Measurements from ENCODE around the gene DCDC2B.
A peak's percentile ranks its signal among the peaks of the same experiment; 100 is the strongest.

The DCDC2B gene

GRCh38 chr1:32181065-32181464 is 27.8 kb upstream of the DCDC2B start:
- no peaks in the 10 kb centered on the region for H3K27me3 ChIP-seq (ENCODE audit: low read length)
- no peaks in the 10 kb centered on the region for H3K9me2 ChIP-seq (replicated peaks; ENCODE audit: insufficient read depth, low read length)
- H4K20me1 ChIP-seq (ENCODE audit: low read depth, low read length) = peaks cover 4% of the 10 kb centered on the region; the same call in 1 of the 2 replicates
- peak overlapping the region; percentile 90 for H3K9ac ChIP-seq (ENCODE audit: low read length)
- H2AFZ ChIP-seq (ENCODE audit: low read depth, low read length, severe bottlenecking) = no peak overlapping the region
- H3K36me3 ChIP-seq (ENCODE audit: low read length) = peaks cover 15% of the 10 kb centered on the region
- no peaks in the 10 kb centered on the region for H3K9me3 ChIP-seq (ENCODE audit: insufficient read depth, low read length)
- peak overlapping the region; percentile 89 for H3K4me2 ChIP-seq (ENCODE audit: low read depth, low read length, poor library complexity, severe bottlenecking)
- H3K79me2 ChIP-seq (ENCODE audit: insufficient read depth, low read length) = peaks cover 53% of the 10 kb centered on the region
- peak overlapping the region; percentile 69 for H3K27ac ChIP-seq (ENCODE audit: low read depth, low read length)
- TF ChIP-seq CTCF (IDR thresholded peaks at IDR 0.05; ENCODE audit: insufficient read depth, low read length, poor library complexity, severe bottlenecking) (no peak), EZH2phosphoT487 (conservative IDR thresholded peaks at IDR 0.05; ENCODE audit: low read length) (no peak)
- H3K4me3 ChIP-seq (ENCODE audit: insufficient read depth, low read length, poor library complexity, severe bottlenecking) = peak overlapping the region; percentile 89
- H3F3A ChIP-seq (ENCODE audit: insufficient read depth) = peaks cover 30% of the 10 kb centered on the region

- Histone ChIP-seq H3K4me2 (ENCODE audit: low read depth, low read length, poor library complexity, severe bottlenecking) (peak overlapping the region; percentile 89), H3K9ac (ENCODE audit: low read length) (peak overlapping the region; percentile 90; the same call in 1 of the 2 replicates), H2AFZ (ENCODE audit: low read depth, low read length, severe bottlenecking) (no peak overlapping the region), H3K9me2 (replicated peaks; ENCODE audit: insufficient read depth, low read length) (no peaks in the 10 kb centered on the region), H3K9me3 (ENCODE audit: insufficient read depth, low read length) (no peaks in the 10 kb centered on the region), H3K79me2 (ENCODE audit: insufficient read depth, low read length) (peaks cover 58% of the 10 kb centered on the region), H3K36me3 (ENCODE audit: low read length) (peaks cover 15% of the 10 kb centered on the region), H4K20me1 (ENCODE audit: low read depth, low read length) (peaks cover 4% of the 10 kb centered on the region; the same call in 1 of the 2 replicates), H3K27me3 (ENCODE audit: low read length) (no peaks in the 10 kb centered on the region), H3F3A (ENCODE audit: insufficient read depth) (peaks cover 30% of the 10 kb centered on the region), H3K27ac (ENCODE audit: low read depth, low read length) (no peak overlapping the region), H3K4me3 (ENCODE audit: insufficient read depth, low read length, poor library complexity, severe bottlenecking) (no peak overlapping the region)
- no peak for TF ChIP-seq EZH2phosphoT487 (conservative IDR thresholded peaks at IDR 0.05; ENCODE audit: low read length)
- no peak for TF ChIP-seq CTCF (IDR thresholded peaks at IDR 0.05; ENCODE audit: insufficient read depth, low read length, poor library complexity, severe bottlenecking)
These were observed 27.3 kb upstream of the DCDC2B start for GRCh38 chr1:32181563-32181962.

- Histone ChIP-seq H3K27me3 (ENCODE audit: low read length) (no peaks in the 10 kb centered on the region), H3K9me2 (replicated peaks; ENCODE audit: insufficient read depth, low read length) (no peaks in the 10 kb centered on the region), H2AFZ (ENCODE audit: low read depth, low read length, severe bottlenecking) (no peak overlapping the region), H3K4me3 (ENCODE audit: insufficient read depth, low read length, poor library complexity, severe bottlenecking) (no peak overlapping the region), H3K79me2 (ENCODE audit: insufficient read depth, low read length) (peaks cover 63% of the 10 kb centered on the region), H3K36me3 (ENCODE audit: low read length) (peaks cover 15% of the 10 kb centered on the region), H3F3A (ENCODE audit: insufficient read depth) (peaks cover 30% of the 10 kb centered on the region), H3K9me3 (ENCODE audit: insufficient read depth, low read length) (no peaks in the 10 kb centered on the region), H4K20me1 (ENCODE audit: low read depth, low read length) (peaks cover 4% of the 10 kb centered on the region; the same call in 1 of the 2 replicates), H3K27ac (ENCODE audit: low read depth, low read length) (no peak overlapping the region), H3K4me2 (ENCODE audit: low read depth, low read length, poor library complexity, severe bottlenecking) (peak overlapping the region; percentile 89), H3K9ac (ENCODE audit: low read length) (no peak overlapping the region)
- TF ChIP-seq EZH2phosphoT487 (conservative IDR thresholded peaks at IDR 0.05; ENCODE audit: low read length) = no peak
- no peak for TF ChIP-seq CTCF (IDR thresholded peaks at IDR 0.05; ENCODE audit: insufficient read depth, low read length, poor library complexity, severe bottlenecking)
These were observed 26.8 kb upstream of the DCDC2B start for GRCh38 chr1:32182060-32182459.

All from SU-DHL-6 (cell line).